K562 (cell line): Measurements from ENCODE around the gene GJC2. TPM values are rescaled to one million over a fixed set of nuclear protein-coding genes. Genes with fewer than 3 reads are reported as not detected.
A peak's percentile ranks its signal among the peaks of the same experiment; 100 is the strongest.

Source experiments
- CCAR2 ChIP-seq: fragments of 200-400 bp; formaldehyde crosslinking; IDR thresholded peaks from 2 replicates; pipeline ENCODE4 v1.6.1; 2017; ENCODE audit warnings: mild to moderate bottlenecking, low read depth, low read length
- CREB1 ChIP-seq, 2 experiments: sonication (generic) in 1 of 2; formaldehyde crosslinking in 1 of 2; IDR thresholded peaks; 2 replicates each; pipeline versions ENCODE4 v1.6.1 to v1.8.0; 2012 to 2022; ENCODE audit warnings: inconsistent platforms in 1 of 2, mild to moderate bottlenecking in 1 of 2, missing genetic modification reagents in 1 of 2, moderate library complexity in 1 of 2
- E4F1 ChIP-seq: fragments of 250-450 bp; sonication (Bioruptor Pico); IDR thresholded peaks from 2 replicates; pipeline ENCODE4 v1.5.0; 2021; ENCODE audit warnings: mild to moderate bottlenecking, borderline replicate concordance
- ELF1 ChIP-seq: fragments of 200-800 bp; sonication (Bioruptor generic); IDR thresholded peaks from 2 replicates; pipeline ENCODE4 v1.6.1; 2016; ENCODE audit warnings: missing genetic modification characterization, missing compliant biosample characterization
- FOS ChIP-seq: IDR thresholded peaks from 3 replicates; pipeline ENCODE4 v1.6.1; 2011; ENCODE audit not compliant: insufficient read length; ENCODE audit errors: extremely low read depth
- GTF2E2 ChIP-seq: fragments of 200-800 bp; sonication (Bioruptor generic); IDR thresholded peaks from 2 replicates; pipeline ENCODE4 v1.6.1; 2016; ENCODE audit warnings: missing genetic modification characterization, missing compliant biosample characterization
- PKNOX1 ChIP-seq: fragments of 450-650 bp; IDR thresholded peaks from 2 replicates; pipeline ENCODE4 v1.6.1; 2016
- SIN3A ChIP-seq, 2 experiments: fragments of 150-350 bp in 1 of 2; IDR thresholded peaks; 2 replicates each; pipeline ENCODE4 v1.6.1; 2011 to 2016; ENCODE audit warnings: borderline replicate concordance in 2 of 2, low read depth in 2 of 2, low read length in 2 of 2, mild to moderate bottlenecking in 2 of 2, moderate library complexity in 2 of 2; ENCODE audit not compliant: control insufficient read depth in 1 of 2
- SRSF7 ChIP-seq: fragments of 200-400 bp; formaldehyde crosslinking; optimal IDR thresholded peaks from 2 replicates; pipeline ENCODE3; 2017; ENCODE audit warnings: mild to moderate bottlenecking, low read depth, low read length
- TAF7 ChIP-seq: fragments of 450-650 bp; IDR thresholded peaks from 2 replicates; pipeline ENCODE4 v1.6.1; 2016; ENCODE audit warnings: missing genetic modification characterization, missing compliant biosample characterization
- TSC22D4 ChIP-seq: fragments of 450-650 bp; IDR thresholded peaks from 2 replicates; pipeline ENCODE4 v1.6.1; 2016; ENCODE audit warnings: missing genetic modification characterization, missing biosample characterization, control low read depth
- ZKSCAN1 ChIP-seq: fragments of 150-350 bp; IDR thresholded peaks from 2 replicates; pipeline ENCODE4 v1.6.1; 2016; ENCODE audit warnings: low read depth, low read length
- ZKSCAN8 ChIP-seq: fragments of 200-800 bp; sonication (Bioruptor generic); IDR thresholded peaks from 2 replicates; pipeline ENCODE4 v1.6.1; 2016; ENCODE audit warnings: missing genetic modification characterization, missing compliant biosample characterization
- ZNF174 ChIP-seq: fragments of 250-450 bp; sonication (Bioruptor Pico); IDR thresholded peaks from 2 replicates; pipeline ENCODE4 v1.4.0; 2020; ENCODE audit warnings: mild to moderate bottlenecking
- ZNF444 ChIP-seq: fragments of 250-450 bp; sonication (Bioruptor Pico); IDR thresholded peaks from 2 replicates; pipeline ENCODE4 v1.4.0; 2020; ENCODE audit warnings: mild to moderate bottlenecking, moderate library complexity
- ZNF511 ChIP-seq: sonication (generic); formaldehyde crosslinking; IDR thresholded peaks from 2 replicates; pipeline ENCODE4 v1.8.0; 2022; ENCODE audit warnings: mild to moderate bottlenecking, missing genetic modification reagents
- ZNF586 ChIP-seq: fragments of 450-650 bp; formaldehyde crosslinking; conservative IDR thresholded peaks from 2 replicates; pipeline ENCODE4 v1.4.0; 2020; ENCODE audit warnings: mild to moderate bottlenecking, moderate library complexity
- ZNF77 ChIP-seq: fragments of 250-450 bp; sonication (Bioruptor Pico); IDR thresholded peaks from 2 replicates; pipeline ENCODE4 v1.5.0; 2020
- polyA plus RNA-seq, 8 experiments: library from polyadenylated mRNA; depleted of rRNA in 4 of 8; stranded (reverse) in 5 of 8; unstranded in 3 of 8; fragments of >200 nt; fragmentation: Nextera tagmentation in 2 of 8; fragmentation: Illumina TruSeq in 1 of 8; extraction: Ambion mirVana in 2 of 8; extraction: Trizol in 1 of 8; gene quantifications; 2 replicates each; pipeline versions ENCODE4 v1.2.1 to v1.2.3, GENCODE V29; 2011 to 2014; ENCODE audit warnings: inconsistent platforms in 1 of 8, missing spikeins in 1 of 8
- total RNA-seq, 7 experiments: library from RNA; depleted of rRNA in 6 of 7; stranded (reverse); fragments of >200 nt in 6 of 7; fragmentation: Illumina TruSeq in 2 of 7; extraction: Trizol in 2 of 7; gene quantifications; 2 replicates each; pipeline versions ENCODE4 v1.2.1 to v1.2.3, GENCODE V29; 2011 to 2021; ENCODE audit warnings: low replicate concordance in 1 of 7
- TF ChIP-seq, protein P1 (sequence below): fragments of 250-450 bp; sonication (Bioruptor Pico); IDR thresholded peaks from 2 replicates; pipeline ENCODE4 v1.6.1; 2021; ENCODE audit warnings: mild to moderate bottlenecking
- TF ChIP-seq, protein P2 (sequence below): fragments of 250-450 bp; sonication (Bioruptor Pico); IDR thresholded peaks from 2 replicates; pipeline ENCODE4 v1.4.0; 2020; ENCODE audit warnings: borderline replicate concordance

Gene GJC2
- total and polyA plus RNA-seq, 9 of the 15 experiments (the other 6 are each of a cell fraction or from before 2014, with no cell fraction given) = 0.03 to 0.62 (median 0.11) TPM; not detected in 2

DNA sequence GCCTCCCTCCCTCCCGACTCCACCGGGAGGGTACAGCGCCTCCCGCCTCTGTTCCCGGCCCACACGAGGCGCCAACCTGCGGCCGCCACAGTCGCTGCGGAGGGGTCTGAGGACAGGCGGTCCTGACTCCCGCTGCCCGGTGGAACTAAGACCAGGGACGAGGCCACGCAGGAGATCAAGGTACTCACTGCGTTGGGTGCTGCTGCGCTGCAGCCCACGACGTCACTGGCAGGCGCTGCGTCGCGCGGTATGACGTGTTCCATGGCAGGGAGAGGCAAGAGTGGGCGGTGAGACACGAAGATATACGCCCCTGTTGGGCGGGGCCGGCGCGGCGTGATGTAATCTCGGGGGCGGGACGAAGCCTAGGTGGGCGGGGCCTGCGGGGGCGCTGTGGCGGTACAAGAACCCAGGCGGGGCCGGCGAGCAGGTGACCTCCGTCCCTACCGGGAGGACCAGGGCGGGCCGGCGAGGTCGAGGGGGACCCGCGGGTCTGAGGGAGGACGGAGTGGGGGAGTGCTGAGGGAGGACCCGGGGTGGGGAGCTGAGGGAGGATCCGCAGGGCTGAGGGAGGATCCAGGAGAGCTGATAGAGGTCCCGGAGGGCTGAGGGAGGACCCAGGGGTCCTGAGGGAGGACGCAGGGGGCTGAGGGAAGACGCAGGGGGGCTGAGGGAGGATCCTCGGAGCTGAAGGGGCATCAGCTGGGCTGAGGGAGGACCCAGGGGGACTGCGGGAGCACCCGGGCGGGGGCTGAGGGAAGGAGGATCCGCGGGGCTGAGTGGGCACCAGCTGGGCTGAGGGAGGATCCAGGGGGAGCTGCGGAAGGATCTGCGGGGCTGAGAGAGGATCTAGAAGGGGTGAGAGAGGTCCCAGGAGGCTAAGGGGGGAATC is 40.4 kb upstream of the GJC2 start, which contains the start of gene MRPL55 (continued):
- TF ChIP-seq CREB1 (IDR thresholded peaks at IDR 0.05) (peak; percentile 100), CREB1 (CRISPR knock-in tag; IDR thresholded peaks at IDR 0.05) (peak; percentile 100), ZKSCAN8 (CRISPR knock-in tag) (no peak), PKNOX1 (peak; percentile 85), E4F1 (CRISPR knock-in tag) (no peak), TAF7 (tag) (no peak; the same call in none of the 2 replicates), SIN3A (IDR thresholded peaks at IDR 0.05; ENCODE audit: borderline replicate concordance in 2 of 2, control insufficient read depth in 1 of 2, low read depth in 2 of 2, low read length in 2 of 2) (peak; percentile 66 to 81; a peak in 2 of 4 replicates), SRSF7 (no peak), TSC22D4 (no peak), ZNF586 (CRISPR knock-in tag) (no peak), CCAR2 (no peak), ZNF511 (CRISPR knock-in tag) (peak; percentile 74; the same call in 1 of the 2 replicates), ZNF174 (CRISPR knock-in tag) (no peak), FOS (no peak), ZKSCAN1 (peak; percentile 85), ZNF444 (CRISPR knock-in tag) (no peak), ELF1 (no peak), ZNF77 (CRISPR knock-in tag) (no peak), GTF2E2 (peak; percentile 64; the same call in 1 of the 2 replicates)
- TF ChIP-seq, protein P1, sequence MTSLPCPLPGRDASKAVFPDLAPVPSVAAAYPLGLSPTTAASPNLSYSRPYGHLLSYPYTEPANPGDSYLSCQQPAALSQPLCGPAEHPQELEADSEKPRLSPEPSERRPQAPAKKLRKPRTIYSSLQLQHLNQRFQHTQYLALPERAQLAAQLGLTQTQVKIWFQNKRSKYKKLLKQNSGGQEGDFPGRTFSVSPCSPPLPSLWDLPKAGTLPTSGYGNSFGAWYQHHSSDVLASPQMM (CRISPR knock-in tag) = no peak
- TF ChIP-seq, protein P2, sequence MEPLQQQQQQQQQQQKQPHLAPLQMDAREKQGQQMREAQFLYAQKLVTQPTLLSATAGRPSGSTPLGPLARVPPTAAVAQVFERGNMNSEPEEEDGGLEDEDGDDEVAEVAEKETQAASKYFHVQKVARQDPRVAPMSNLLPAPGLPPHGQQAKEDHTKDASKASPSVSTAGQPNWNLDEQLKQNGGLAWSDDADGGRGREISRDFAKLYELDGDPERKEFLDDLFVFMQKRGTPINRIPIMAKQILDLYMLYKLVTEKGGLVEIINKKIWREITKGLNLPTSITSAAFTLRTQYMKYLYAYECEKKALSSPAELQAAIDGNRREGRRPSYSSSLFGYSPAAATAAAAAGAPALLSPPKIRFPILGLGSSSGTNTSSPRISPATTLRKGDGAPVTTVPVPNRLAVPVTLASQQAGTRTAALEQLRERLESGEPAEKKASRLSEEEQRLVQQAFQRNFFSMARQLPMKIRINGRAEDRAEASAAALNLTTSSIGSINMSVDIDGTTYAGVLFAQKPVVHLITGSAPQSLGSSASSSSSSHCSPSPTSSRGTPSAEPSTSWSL = 0 out of 2 replicates have a peak, but pooled peaks have one; percentile 44
